Measurements from ENCODE around the gene DNM1L.

GRCh38 chr12:32661706-32662105 lies 17.4 kb upstream of the DNM1L start:
- TF ChIP-seq CTCF (IDR thresholded peaks at IDR 0.05) (no peak), POLR2AphosphoS5 (IDR thresholded peaks at IDR 0.05) (no peak)

Measured in upper lobe of left lung (tissue), 4 donors.